DND-41 (cell line): ENCODE measurements around the gene RRP12.
A peak's percentile ranks its signal among the peaks of the same experiment; 100 is the strongest.

Experiments
- ATAC-seq: fragments of 200-7000 bp; cut with Tn5 transposase; 3 replicates; pipeline ENCODE4 v1.9.1; 2021; ENCODE audit warnings: low read depth; ENCODE audit not compliant: insufficient read depth
- DNase-seq: peaks from one replicate; pipeline ENCODE4 v3.0.0-alpha.2; 2020
- H2AFZ ChIP-seq: 2 replicates; pipeline ENCODE4 v1.6.0; 2012; ENCODE audit warnings: low read depth, low read length
- H3K27ac ChIP-seq: 2 replicates; pipeline ENCODE4 v1.5.1; 2012; ENCODE audit warnings: low read length, inconsistent platforms
- H3K27me3 ChIP-seq: fragments of 200-600 bp; sonication (generic); 2 replicates; pipeline ENCODE4 v1.6.0; 2012; ENCODE audit warnings: low read length, mild to moderate bottlenecking, inconsistent platforms; ENCODE audit not compliant: insufficient read depth, poor library complexity
- H3K36me3 ChIP-seq: 2 replicates; pipeline ENCODE4 v1.5.1; 2012; ENCODE audit warnings: low read length, inconsistent platforms; ENCODE audit not compliant: insufficient read depth
- H3K4me1 ChIP-seq: 2 replicates; pipeline ENCODE4 v1.5.1; 2012; ENCODE audit warnings: mild to moderate bottlenecking, low read length; ENCODE audit not compliant: insufficient read depth
- H3K4me2 ChIP-seq: 2 replicates; pipeline ENCODE4 v1.6.0; 2012; ENCODE audit warnings: mild to moderate bottlenecking, moderate library complexity, low read length, inconsistent platforms; ENCODE audit not compliant: insufficient read depth
- H3K4me3 ChIP-seq, 2 experiments: fragments of 200-600 bp in 1 of 2; shearing (Covaris generic) in 1 of 2; 2 replicates each; pipeline ENCODE4 v1.5.1; 2012 to 2016; ENCODE audit warnings: inconsistent platforms in 2 of 2, low read length in 2 of 2, mild to moderate bottlenecking in 2 of 2, low read depth in 1 of 2, moderate library complexity in 1 of 2
- H3K79me2 ChIP-seq: 2 replicates; pipeline ENCODE4 v1.6.0; 2012; ENCODE audit warnings: low read length, inconsistent platforms; ENCODE audit not compliant: insufficient read depth
- H3K9ac ChIP-seq: 2 replicates; pipeline ENCODE4 v1.6.0; 2012; ENCODE audit warnings: low read depth, mild to moderate bottlenecking, inconsistent platforms, low read length, moderate library complexity
- H3K9me3 ChIP-seq: 2 replicates; pipeline ENCODE4 v1.5.1; 2012; ENCODE audit warnings: low read length, moderate library complexity, mild to moderate bottlenecking, inconsistent platforms; ENCODE audit not compliant: insufficient read depth, severe bottlenecking
- H4K20me1 ChIP-seq: 2 replicates; pipeline ENCODE4 v1.6.0; 2012; ENCODE audit warnings: low read length; ENCODE audit not compliant: insufficient read depth
- EZH2 ChIP-seq: IDR thresholded peaks from 3 replicates; pipeline ENCODE4 v1.6.1; 2012; ENCODE audit warnings: borderline replicate concordance, low read depth, mild to moderate bottlenecking, moderate library complexity, low read length, inconsistent platforms; ENCODE audit not compliant: severe bottlenecking
- TF ChIP-seq, protein P1 (sequence below): IDR thresholded peaks from 2 replicates; pipeline ENCODE4 v1.5.1; 2012; ENCODE audit warnings: borderline replicate concordance, low read length, moderate library complexity, mild to moderate bottlenecking; ENCODE audit not compliant: poor library complexity, severe bottlenecking; ENCODE audit errors: extremely low read depth

RRP12 gene, protein sequence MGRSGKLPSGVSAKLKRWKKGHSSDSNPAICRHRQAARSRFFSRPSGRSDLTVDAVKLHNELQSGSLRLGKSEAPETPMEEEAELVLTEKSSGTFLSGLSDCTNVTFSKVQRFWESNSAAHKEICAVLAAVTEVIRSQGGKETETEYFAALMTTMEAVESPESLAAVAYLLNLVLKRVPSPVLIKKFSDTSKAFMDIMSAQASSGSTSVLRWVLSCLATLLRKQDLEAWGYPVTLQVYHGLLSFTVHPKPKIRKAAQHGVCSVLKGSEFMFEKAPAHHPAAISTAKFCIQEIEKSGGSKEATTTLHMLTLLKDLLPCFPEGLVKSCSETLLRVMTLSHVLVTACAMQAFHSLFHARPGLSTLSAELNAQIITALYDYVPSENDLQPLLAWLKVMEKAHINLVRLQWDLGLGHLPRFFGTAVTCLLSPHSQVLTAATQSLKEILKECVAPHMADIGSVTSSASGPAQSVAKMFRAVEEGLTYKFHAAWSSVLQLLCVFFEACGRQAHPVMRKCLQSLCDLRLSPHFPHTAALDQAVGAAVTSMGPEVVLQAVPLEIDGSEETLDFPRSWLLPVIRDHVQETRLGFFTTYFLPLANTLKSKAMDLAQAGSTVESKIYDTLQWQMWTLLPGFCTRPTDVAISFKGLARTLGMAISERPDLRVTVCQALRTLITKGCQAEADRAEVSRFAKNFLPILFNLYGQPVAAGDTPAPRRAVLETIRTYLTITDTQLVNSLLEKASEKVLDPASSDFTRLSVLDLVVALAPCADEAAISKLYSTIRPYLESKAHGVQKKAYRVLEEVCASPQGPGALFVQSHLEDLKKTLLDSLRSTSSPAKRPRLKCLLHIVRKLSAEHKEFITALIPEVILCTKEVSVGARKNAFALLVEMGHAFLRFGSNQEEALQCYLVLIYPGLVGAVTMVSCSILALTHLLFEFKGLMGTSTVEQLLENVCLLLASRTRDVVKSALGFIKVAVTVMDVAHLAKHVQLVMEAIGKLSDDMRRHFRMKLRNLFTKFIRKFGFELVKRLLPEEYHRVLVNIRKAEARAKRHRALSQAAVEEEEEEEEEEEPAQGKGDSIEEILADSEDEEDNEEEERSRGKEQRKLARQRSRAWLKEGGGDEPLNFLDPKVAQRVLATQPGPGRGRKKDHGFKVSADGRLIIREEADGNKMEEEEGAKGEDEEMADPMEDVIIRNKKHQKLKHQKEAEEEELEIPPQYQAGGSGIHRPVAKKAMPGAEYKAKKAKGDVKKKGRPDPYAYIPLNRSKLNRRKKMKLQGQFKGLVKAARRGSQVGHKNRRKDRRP (N-terminal part only)

DNA sequence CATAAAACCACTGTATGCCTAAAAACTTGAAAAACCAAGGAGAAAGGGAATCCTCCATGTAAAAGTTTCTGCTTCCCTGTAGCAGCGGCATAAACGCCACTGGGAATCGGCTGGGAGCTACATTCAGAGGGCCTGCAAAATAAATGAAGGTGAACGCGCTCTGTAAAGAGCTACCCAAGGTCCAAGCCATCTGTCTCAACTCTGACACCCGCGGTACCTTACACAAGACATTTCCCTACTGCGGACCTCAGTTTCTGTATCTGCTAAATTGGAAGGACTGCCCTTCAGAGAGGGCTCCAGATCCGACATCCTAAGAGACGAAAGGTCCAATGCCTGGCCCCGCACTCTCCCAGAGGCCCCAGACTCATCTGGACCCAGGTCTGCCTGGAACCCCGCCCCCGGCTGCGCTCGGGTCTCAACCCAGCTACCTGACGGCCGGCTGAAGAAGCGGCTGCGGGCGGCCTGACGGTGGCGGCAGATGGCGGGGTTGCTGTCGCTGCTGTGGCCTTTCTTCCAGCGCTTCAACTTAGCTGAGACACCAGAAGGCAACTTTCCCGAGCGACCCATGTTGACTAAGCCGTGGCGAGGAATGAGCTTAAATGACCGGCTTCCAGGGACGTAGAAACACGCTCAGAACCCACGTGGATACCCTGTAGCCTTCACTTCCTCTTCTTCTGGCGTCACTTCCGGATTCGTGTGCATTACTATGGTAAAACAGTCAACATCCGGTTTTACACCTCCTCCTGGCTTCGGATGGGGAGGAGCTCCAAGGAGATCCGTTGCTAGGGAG lies at the start of gene RRP12:
Gene RRP12 (minus strand): TSS at position 676 of the 790 bp plus-strand sequence. CDS start 109 bp downstream, at position 567.
- peak within 1 kb of the TSS; percentile 61 for H3K27ac ChIP-seq
- peak; percentile 89 for DNase-seq

DNA sequence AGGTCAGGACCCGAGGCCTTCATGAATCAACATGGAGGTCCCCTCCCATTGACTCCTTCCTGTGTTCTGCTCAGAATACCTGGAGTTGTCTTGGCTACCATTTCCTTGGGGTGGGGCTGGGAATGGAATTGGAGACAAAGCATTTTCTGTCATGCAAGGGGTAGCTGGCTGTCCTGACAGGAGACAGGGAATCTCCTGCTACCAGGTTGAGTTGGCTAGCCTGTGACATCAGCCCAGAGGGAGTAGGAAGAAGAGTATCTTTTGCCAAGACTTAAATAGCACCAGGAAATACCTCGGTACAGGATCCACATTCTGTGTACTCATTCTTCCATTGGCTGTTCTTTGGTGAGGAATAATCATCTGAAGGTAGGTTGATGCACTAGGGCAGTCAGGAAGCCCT lies 49.7 kb upstream of the RRP12 start:
- no peak for TF ChIP-seq EZH2
- TF ChIP-seq, protein P1, sequence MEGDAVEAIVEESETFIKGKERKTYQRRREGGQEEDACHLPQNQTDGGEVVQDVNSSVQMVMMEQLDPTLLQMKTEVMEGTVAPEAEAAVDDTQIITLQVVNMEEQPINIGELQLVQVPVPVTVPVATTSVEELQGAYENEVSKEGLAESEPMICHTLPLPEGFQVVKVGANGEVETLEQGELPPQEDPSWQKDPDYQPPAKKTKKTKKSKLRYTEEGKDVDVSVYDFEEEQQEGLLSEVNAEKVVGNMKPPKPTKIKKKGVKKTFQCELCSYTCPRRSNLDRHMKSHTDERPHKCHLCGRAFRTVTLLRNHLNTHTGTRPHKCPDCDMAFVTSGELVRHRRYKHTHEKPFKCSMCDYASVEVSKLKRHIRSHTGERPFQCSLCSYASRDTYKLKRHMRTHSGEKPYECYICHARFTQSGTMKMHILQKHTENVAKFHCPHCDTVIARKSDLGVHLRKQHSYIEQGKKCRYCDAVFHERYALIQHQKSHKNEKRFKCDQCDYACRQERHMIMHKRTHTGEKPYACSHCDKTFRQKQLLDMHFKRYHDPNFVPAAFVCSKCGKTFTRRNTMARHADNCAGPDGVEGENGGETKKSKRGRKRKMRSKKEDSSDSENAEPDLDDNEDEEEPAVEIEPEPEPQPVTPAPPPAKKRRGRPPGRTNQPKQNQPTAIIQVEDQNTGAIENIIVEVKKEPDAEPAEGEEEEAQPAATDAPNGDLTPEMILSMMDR: no peak
- peaks cover 18% of the 10 kb centered on the region for H3K4me1 ChIP-seq
- peaks cover 63% of the 10 kb centered on the region for H3K79me2 ChIP-seq
- no peak overlapping the region for H3K27ac ChIP-seq
- H3K4me2 ChIP-seq: no peak overlapping the region
- H3K9me3 ChIP-seq: no peaks in the 10 kb centered on the region
- no peak overlapping the region for H2AFZ ChIP-seq
- H3K4me3 ChIP-seq: no peak overlapping the region
- H3K36me3 ChIP-seq: peaks cover 47% of the 10 kb centered on the region
- H4K20me1 ChIP-seq: peaks cover 12% of the 10 kb centered on the region; the same call in 1 of the 2 replicates
- DNase-seq: no peak
- no peak overlapping the region for H3K9ac ChIP-seq
- H3K27me3 ChIP-seq: no peaks in the 10 kb centered on the region
- ATAC-seq: no peak

More for the DNA sequence above, at the start of gene RRP12:
- no peaks in the 10 kb centered on the region for H3K27me3 ChIP-seq
- peaks cover 12% of the 10 kb centered on the region; the same call in 1 of the 2 replicates for H3K36me3 ChIP-seq
- TF ChIP-seq, protein P1: peak; percentile 34
- no peak for TF ChIP-seq EZH2
- peak; percentile 100 for ATAC-seq
- peak within 1 kb of the TSS; percentile 80 for H3K4me2 ChIP-seq
- H4K20me1 ChIP-seq: peaks cover 3% of the 10 kb centered on the region; the same call in 1 of the 2 replicates
- H3K4me1 ChIP-seq: peaks cover 17% of the 10 kb centered on the region
- peak within 1 kb of the TSS; percentile 82 to 85 for H3K4me3 ChIP-seq
- peaks cover 14% of the 10 kb centered on the region for H3K79me2 ChIP-seq
- no peaks in the 10 kb centered on the region for H3K9me3 ChIP-seq
- peak within 1 kb of the TSS; percentile 59 for H3K9ac ChIP-seq
- peak within 1 kb of the TSS; percentile 84 for H2AFZ ChIP-seq
